Heart left ventricle (tissue), 16 donors: Measurements from ENCODE around the gene BLOC1S1. TPM values are rescaled to one million over a fixed set of nuclear protein-coding genes. Genes with fewer than 3 reads are reported as not detected.
A peak's percentile ranks its signal among the peaks of the same experiment; 100 is the strongest.
"Not testable (repeated sequence)": the region's sequence is repeated elsewhere in the genome, so short reads cannot be mapped to it uniquely, and the experiment has no call there.

Source experiments
- ATAC-seq, 4 donors: fragments of 200-7000 bp; cut with Tn5 transposase; one replicate each; pipeline ENCODE4 v1.9.1; 2020 to 2022; ENCODE audit warnings: moderate library complexity in 4 of 4, mild to moderate bottlenecking in 3 of 4, moderate number of reproducible peaks in 1 of 4
- DNase-seq, 5 donors: peaks; one replicate each; pipeline ENCODE4 v3.0.0-alpha.2; 2020
- H3K27ac ChIP-seq, 12 donors: fragments of 200-600 bp; sonication (generic) in 4 of 12; one replicate each; pipeline versions ENCODE4 v1.5.0 to v1.8.0; 2016 to 2022; ENCODE audit warnings: mild to moderate bottlenecking in 2 of 12
- H3K27me3 ChIP-seq, 9 donors: fragments of 200-600 bp; sonication (generic) in 2 of 9; one replicate each; pipeline versions ENCODE4 v1.5.1 to v1.8.0; 2016 to 2022; ENCODE audit warnings: mild to moderate bottlenecking in 3 of 9
- H3K36me3 ChIP-seq, 9 donors: fragments of 200-600 bp; sonication (generic) in 2 of 9; one replicate each; pipeline versions ENCODE4 v1.5.0 to v1.8.0; 2018 to 2022; ENCODE audit warnings: mild to moderate bottlenecking in 2 of 9
- H3K4me1 ChIP-seq, 12 donors: fragments of 200-600 bp; sonication (generic) in 4 of 12; one replicate each; pipeline versions ENCODE4 v1.5.0 to v1.8.0; 2016 to 2022; ENCODE audit warnings: mild to moderate bottlenecking in 3 of 12
- H3K4me3 ChIP-seq, 12 donors: fragments of 200-600 bp; sonication (generic) in 4 of 12; one replicate each; pipeline versions ENCODE4 v1.5.0 to v1.8.0; 2017 to 2022; ENCODE audit warnings: mild to moderate bottlenecking in 9 of 12, moderate library complexity in 4 of 12
- H3K9me3 ChIP-seq, 12 donors: fragments of 200-600 bp; sonication (generic) in 4 of 12; one replicate each; pipeline versions ENCODE4 v1.5.0 to v1.8.0; 2016 to 2022; ENCODE audit warnings: mild to moderate bottlenecking in 1 of 12
- POLR2A ChIP-seq, 2 donors: fragments of 450-650 bp; IDR thresholded peaks; one replicate each; pipeline ENCODE4 v1.6.1; 2017; ENCODE audit warnings: antibody characterized with exemption in 2 of 2, mild to moderate bottlenecking in 2 of 2, moderate library complexity in 2 of 2
- WGBS, 4 donors: extraction: QIAGEN DNeasy Blood & Tissue Kit in 2 of 4; methylation state at CpG; one replicate each; pipeline versions ENCODE4 v1.1.5 to v1.1.7; 2013 to 2018; 5-methylcytosine and 5-hydroxymethylcytosine counted together
- intact Hi-C, 10 donors: fragments of 100-400 bp; cut with DNase I; formaldehyde crosslinking; loops; one replicate each; pipeline versions ENCODE4 v1.11.1 to v1.14.2; 2022
- polyA plus RNA-seq, 2 donors: library from polyadenylated mRNA; stranded (reverse); fragments of 200-250 nt; gene quantifications; one replicate each; pipeline ENCODE4 v1.2.3, GENCODE V29; 2013
- total RNA-seq, 9 donors: library from RNA; depleted of rRNA in 2 of 9; stranded (reverse); fragments of >200 nt in 2 of 9; fragmentation: NEBNext Ultra II Directional in 3 of 9; extraction: Animal tissue kit (Norgen Biotek cat#: 25700) in 3 of 9; gene quantifications; one replicate each; pipeline versions ENCODE4 v1.1.0 to v1.2.4, GENCODE V29; 2016 to 2023
- TF ChIP-seq, protein P1 (sequence below), 12 donors: fragments of 200-600 bp; sonication (generic) in 4 of 12; IDR thresholded peaks; one replicate each; pipeline versions ENCODE4 v1.5.0 to v1.8.0; 2018 to 2022; ENCODE audit warnings: antibody characterized with exemption in 12 of 12, mild to moderate bottlenecking in 5 of 12
- donor health status: ischemic (EF 13 %, LVEDD 7.1; RV severe dilation, severe dysfunction).
- donor health status: healthy with polysubstance abuse.
- donor health status: DM: no; HTN: yes; CAD: no.
- donor health status: DM: no; HTN: no; CAD: no.
- donor health status: ischemic (EF 25% LVEDD 6.9; RV normal size, moderate dysfunction).
- donor health status: ischemic (EF 25% LVEDD 5.7; RV mildly dilated, moderate dysfunction).
- donor health status: healthy.
- donor health status: DM: yes; HTN: yes; CAD: no.
- donor health status: ischemic (EF 35%, LVEDD 5.7; RV mildly dilated, moderate dysfunction).
- donor health status: nonischemic (EF 11% LVEDD 7.7; RV severe dilation, severe dysfunction).
- donor health status: DM: yes; HTN: yes; CAD: no.
- donor health status: PGD.
- donor health status: ischemic (EF 29% LVEDD 5.4; RV normal size, mild dysfunction).
- donor health status: nonischemic (EF 23%, LVEDD 6.1; RV moderate dilation, normal function).

BLOC1S1 gene
- total and polyA plus RNA-seq, 11 donors: 71.3 to 314 (median 132) TPM

GRCh38 chr12:55746913-55747231, 31.0 kb downstream of the BLOC1S1 start:
- TF ChIP-seq, protein P1, sequence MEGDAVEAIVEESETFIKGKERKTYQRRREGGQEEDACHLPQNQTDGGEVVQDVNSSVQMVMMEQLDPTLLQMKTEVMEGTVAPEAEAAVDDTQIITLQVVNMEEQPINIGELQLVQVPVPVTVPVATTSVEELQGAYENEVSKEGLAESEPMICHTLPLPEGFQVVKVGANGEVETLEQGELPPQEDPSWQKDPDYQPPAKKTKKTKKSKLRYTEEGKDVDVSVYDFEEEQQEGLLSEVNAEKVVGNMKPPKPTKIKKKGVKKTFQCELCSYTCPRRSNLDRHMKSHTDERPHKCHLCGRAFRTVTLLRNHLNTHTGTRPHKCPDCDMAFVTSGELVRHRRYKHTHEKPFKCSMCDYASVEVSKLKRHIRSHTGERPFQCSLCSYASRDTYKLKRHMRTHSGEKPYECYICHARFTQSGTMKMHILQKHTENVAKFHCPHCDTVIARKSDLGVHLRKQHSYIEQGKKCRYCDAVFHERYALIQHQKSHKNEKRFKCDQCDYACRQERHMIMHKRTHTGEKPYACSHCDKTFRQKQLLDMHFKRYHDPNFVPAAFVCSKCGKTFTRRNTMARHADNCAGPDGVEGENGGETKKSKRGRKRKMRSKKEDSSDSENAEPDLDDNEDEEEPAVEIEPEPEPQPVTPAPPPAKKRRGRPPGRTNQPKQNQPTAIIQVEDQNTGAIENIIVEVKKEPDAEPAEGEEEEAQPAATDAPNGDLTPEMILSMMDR (IDR thresholded peaks at IDR 0.05): no peak
- TF ChIP-seq POLR2A (IDR thresholded peaks at IDR 0.05): no peak
- Histone ChIP-seq H3K27ac (peak overlapping the region in 1 of 12 donors; percentile 41), H3K36me3 (peaks cover 0 to 23% (median 10%) of the 10 kb centered on the region in 9 donors), H3K4me3 (no peak overlapping the region), H3K9me3 (no peaks in the 10 kb centered on the region), H3K4me1 (peaks cover 0 to 52% (median 28%) of the 10 kb centered on the region in 12 donors), H3K27me3 (peaks cover 0 to 6% (median 0%) of the 10 kb centered on the region in 9 donors)
- no peak for DNase-seq
- intact Hi-C loops: loop anchor here in 2 of 10 donors (5.0 to 10.0 kb wide), 2 partner anchors 45 to 278 kb away; partner anchors contain the start of gene IKZF4 (in 1 of the 2)
- no peak for ATAC-seq

DNA sequence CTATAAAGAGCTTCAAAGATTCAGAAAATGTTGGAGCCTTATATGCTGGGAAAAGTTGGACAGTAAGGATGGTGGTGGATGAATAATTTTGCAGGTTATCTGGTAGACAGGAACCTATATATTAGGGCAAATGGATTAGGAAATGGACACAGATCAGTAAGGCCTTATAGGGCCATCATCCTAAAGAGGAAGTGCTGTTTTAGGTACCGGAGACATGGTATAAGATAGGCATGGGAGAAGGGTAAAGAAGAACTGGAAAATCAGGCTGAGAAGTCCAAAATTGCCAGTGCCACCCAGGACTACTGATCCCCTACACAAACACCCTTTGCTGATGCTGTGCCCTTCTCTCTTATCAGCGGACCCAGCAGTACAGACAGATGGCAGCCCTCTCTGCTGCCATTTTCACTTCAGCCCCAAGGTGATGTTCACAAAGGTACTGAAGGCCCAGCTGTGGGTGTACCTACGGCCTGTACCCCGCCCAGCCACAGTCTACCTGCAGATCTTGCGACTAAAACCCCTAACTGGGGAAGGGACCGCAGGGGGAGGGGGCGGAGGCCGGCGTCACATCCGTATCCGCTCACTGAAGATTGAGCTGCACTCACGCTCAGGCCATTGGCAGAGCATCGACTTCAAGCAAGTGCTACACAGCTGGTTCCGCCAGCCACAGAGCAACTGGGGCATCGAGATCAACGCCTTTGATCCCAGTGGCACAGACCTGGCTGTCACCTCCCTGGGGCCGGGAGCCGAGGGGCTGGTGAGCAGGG, 32.6 kb downstream of the BLOC1S1 start:
- TF ChIP-seq, protein P1 (IDR thresholded peaks at IDR 0.05): no peak
- no peak for TF ChIP-seq POLR2A (IDR thresholded peaks at IDR 0.05)
- intact Hi-C loops: loop anchor here in 2 of 10 donors (5.0 to 10.0 kb wide), 2 partner anchors 44 to 276 kb away; partner anchors contain the start of gene IKZF4 (in 1 of the 2)
- Histone ChIP-seq H3K27ac (peak overlapping the region in 1 of 12 donors; percentile 2), H3K27me3 (peaks cover 0 to 6% (median 0%) of the 10 kb centered on the region in 9 donors), H3K9me3 (no peaks in the 10 kb centered on the region), H3K4me1 (peaks cover 0 to 48% (median 28%) of the 10 kb centered on the region in 12 donors), H3K36me3 (peaks cover 0 to 37% (median 26%) of the 10 kb centered on the region in 9 donors), H3K4me3 (no peak overlapping the region)
- WGBS, 4 donors: 88 to 92% (median 91%) methylated on average over 17 to 18 of the region's 18 CpGs
- no peak for ATAC-seq
- DNase-seq: no peak

DNA sequence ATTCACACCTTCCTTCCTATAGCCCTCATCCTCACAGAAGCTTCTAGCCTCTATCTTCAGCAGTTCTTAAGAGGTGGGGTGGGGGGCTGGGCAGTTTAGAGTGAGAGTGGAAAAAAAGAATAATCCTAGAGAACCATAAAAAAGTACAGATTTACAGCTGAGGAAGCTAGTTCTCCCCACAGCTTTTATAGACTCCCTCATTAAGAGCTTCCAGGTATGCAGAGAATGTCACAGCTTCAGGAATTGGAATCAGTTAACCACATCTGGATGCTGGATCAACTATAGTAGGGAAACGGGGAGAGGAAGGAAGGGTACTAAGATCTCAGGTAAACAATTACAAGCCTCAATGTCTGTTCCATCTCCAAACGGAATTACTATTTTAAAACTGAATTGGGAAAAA, 39.4 kb downstream of the BLOC1S1 start:
- DNase-seq (no peak), ATAC-seq (no peak)
- intact Hi-C loops: no loop called here
- no peak overlapping the region for H3K4me3 ChIP-seq
- no peak for TF ChIP-seq POLR2A (IDR thresholded peaks at IDR 0.05)
- TF ChIP-seq, protein P1 (IDR thresholded peaks at IDR 0.05): no peak
- no peaks in the 10 kb centered on the region for H3K4me1 ChIP-seq
- H3K36me3 ChIP-seq: peaks cover 0 to 98% (median 91%) of the 10 kb centered on the region in 9 donors
- 51 to 54% (median 52%) methylated on average over 2 of the region's 2 CpGs for WGBS, 4 donors
- H3K27me3 ChIP-seq: no peaks in the 10 kb centered on the region
- no peak overlapping the region for H3K27ac ChIP-seq
- H3K9me3 ChIP-seq: no peaks in the 10 kb centered on the region

- H3K36me3 ChIP-seq: peaks cover 0 to 99% (median 84%) of the 10 kb centered on the region in 9 donors
Measured at GRCh38 chr12:55757701-55758100, 41.9 kb downstream of the BLOC1S1 start.

GRCh38 chr12:55758575-55758974, 42.7 kb downstream of the BLOC1S1 start:
- H3K4me1 ChIP-seq, DNase-seq, H3K27me3 ChIP-seq, H3K9me3 ChIP-seq, H3K27ac ChIP-seq, ATAC-seq, H3K4me3 ChIP-seq, intact Hi-C loops: not testable (repeated sequence)
- H3K36me3 ChIP-seq: peaks cover 0 to 99% (median 80%) of the 10 kb centered on the region in 9 donors
- 98 to 99% (median 99%) methylated on average over 4 of the region's 4 CpGs for WGBS, 4 donors

More at GRCh38 chr12:55757701-55758100, 41.9 kb downstream of the BLOC1S1 start:
- DNase-seq (no peak), ATAC-seq (no peak)
- WGBS, 4 donors: 78 to 86% (median 84%) methylated on average over 2 of the region's 2 CpGs
- no peak for TF ChIP-seq POLR2A (IDR thresholded peaks at IDR 0.05)
- TF ChIP-seq, protein P1 (IDR thresholded peaks at IDR 0.05): no peak
- Histone ChIP-seq H3K27me3 (no peaks in the 10 kb centered on the region), H3K27ac (no peak overlapping the region), H3K9me3 (no peaks in the 10 kb centered on the region), H3K4me1 (no peaks in the 10 kb centered on the region), H3K4me3 (no peak overlapping the region)
- intact Hi-C loops: no loop called here
